GM19099 (cell line): ENCODE results near the gene NID1.

ENCODE experiments used
- POLR2A ChIP-seq: IDR thresholded peaks from 3 replicates; pipeline ENCODE4 v1.6.1; 2011; ENCODE audit warnings: low read depth; ENCODE audit not compliant: insufficient read length; ENCODE audit errors: extremely low read depth

Gene NID1

GRCh38 chr1:236000781-236001180 lies 64.1 kb downstream of the NID1 start:
- TF ChIP-seq POLR2A: no peak

- no peak for TF ChIP-seq POLR2A
These were observed 65.5 kb downstream of the NID1 start for GRCh38 chr1:235999259-235999925.

- peak; percentile 41 for TF ChIP-seq POLR2A
These were observed 66.1 kb downstream of the NID1 start for GRCh38 chr1:235998812-235999211.

- TF ChIP-seq POLR2A: no peak
These were observed 67.0 kb downstream of the NID1 start for GRCh38 chr1:235997931-235998330.

- no peak for TF ChIP-seq POLR2A
These were observed 67.8 kb downstream of the NID1 start for GRCh38 chr1:235997049-235997448.

- TF ChIP-seq POLR2A: no peak
These were observed 68.7 kb downstream of the NID1 start for GRCh38 chr1:235996048-235996785.

GRCh38 chr1:235995511-235995910 lies 69.4 kb downstream of the NID1 start:
- TF ChIP-seq POLR2A: no peak

GRCh38 chr1:235993652-235994051 lies 71.2 kb downstream of the NID1 start:
- no peak for TF ChIP-seq POLR2A

- TF ChIP-seq POLR2A: no peak
These were observed 72.0 kb downstream of the NID1 start for GRCh38 chr1:235992868-235993267.

GRCh38 chr1:235992346-235992745 lies 72.5 kb downstream of the NID1 start:
- TF ChIP-seq POLR2A: no peak

GRCh38 chr1:235990330-235990795 lies 74.5 kb downstream of the NID1 start:
- no peak for TF ChIP-seq POLR2A

GRCh38 chr1:235989105-235989504 lies 75.8 kb downstream of the NID1 start:
- no peak for TF ChIP-seq POLR2A

- TF ChIP-seq POLR2A: no peak
These were observed 78.0 kb downstream of the NID1 start for GRCh38 chr1:235986869-235987268.

- no peak for TF ChIP-seq POLR2A
These were observed 80.7 kb downstream of the NID1 start for GRCh38 chr1:235984041-235984825.

- no peak for TF ChIP-seq POLR2A
These were observed 83.9 kb downstream of the NID1 start for GRCh38 chr1:235980976-235981375.
